MV-4-11 (cell line): ENCODE measurements around the gene UBA3.

Experiments
- DNase-seq: peaks from one replicate; lab custom pipeline; 2025; lab: John Stamatoyannopoulos, UW

The UBA3 gene

DNA sequence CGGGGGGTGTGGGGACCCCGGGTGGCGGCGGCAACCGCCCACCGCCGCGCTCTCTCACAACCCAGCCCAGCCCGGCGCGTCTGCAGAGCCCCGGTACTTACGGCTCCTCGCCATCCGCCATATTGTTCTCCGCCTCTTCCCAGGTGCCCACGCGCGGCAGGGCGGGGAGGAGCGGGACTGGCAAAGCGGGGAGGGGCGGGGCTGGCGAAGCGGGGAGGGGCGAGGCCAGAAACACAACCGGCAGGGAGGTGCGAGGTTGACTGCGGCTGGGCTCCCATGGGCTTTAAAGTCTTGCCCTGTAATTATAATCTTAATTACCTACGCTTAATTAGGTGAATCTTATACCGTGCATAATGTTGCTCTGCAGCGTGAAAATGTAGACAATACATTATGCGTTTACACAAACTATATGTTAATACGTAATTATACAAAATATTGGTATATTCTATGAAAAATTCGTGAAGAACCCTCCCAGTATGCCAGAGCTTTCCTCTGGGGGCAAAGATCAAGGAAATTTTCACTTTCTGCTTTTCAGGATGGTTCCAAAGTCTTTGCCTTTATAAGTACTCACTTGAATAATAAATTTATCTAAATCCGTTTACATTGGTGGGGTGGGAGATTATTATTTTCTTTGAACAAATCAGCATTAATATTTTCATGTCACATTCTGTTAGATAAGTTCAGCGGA lies at the start of gene UBA3:
Gene UBA3, minus strand, starts transcription at position 133 of the 688 bp plus-strand sequence. Its CDS starts 12 bp downstream, at position 121.
- peak; percentile 76 for DNase-seq

DNA sequence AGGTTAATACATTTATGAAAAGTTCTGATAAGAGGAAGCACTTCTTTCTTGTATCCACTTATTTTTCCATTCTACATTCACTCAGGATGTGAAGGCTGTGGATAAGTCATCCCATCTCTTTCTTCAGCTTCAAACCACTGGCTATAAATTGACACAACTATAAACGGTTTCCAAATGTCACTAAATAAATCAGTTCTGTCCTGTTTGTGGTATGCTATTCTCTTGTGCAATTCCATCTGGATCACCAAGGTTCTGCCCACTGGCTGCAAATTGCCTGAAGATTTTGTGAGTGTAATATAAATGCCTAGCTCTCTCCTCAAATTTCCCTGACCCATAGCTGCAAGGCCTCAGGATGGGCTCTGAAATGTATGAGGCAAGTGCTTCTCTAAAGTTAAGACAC lies 49.4 kb upstream of the UBA3 start:
- DNase-seq: no peak

DNA sequence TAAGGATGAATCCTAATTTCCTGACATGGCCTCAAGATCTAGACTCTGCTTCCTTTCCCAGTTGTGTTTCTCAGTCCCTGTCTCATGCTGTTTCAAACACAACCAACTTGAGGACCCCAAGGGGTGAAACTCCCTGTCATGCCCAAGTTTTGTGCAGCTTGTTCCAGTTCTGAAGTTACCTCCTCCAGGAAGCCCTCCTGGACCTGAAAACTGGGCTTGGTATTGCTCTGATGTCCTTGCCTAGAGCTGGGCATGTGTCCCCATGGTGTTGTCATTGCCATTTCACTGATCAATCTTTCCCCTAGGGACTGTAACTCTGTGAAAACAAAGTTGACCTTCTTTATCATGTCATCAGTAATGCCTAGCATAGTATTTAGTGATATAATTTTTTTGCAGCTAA lies 48.3 kb upstream of the UBA3 start:
- DNase-seq: no peak

GRCh38 chr3:69126999-69127398 lies 46.8 kb upstream of the UBA3 start:
- DNase-seq: no peak

DNA sequence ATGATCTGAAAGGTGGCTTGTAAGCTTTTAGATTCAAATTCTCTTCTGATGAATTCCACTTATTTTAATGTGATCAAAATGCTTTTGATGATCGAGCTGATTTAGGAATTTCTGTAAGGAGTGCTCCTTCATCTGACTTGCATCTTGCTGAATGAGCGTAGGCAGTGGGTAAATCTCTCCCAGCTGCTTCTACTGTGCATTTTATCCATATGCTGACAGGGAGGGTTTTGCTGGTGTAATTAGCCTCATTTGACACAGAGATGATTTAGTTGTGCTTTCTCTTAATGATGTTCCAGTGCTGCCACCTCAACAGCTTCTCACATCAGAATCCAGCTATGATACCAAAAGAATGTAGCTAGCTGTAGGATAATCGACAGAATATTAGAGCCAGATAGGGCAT lies 46.1 kb upstream of the UBA3 start:
- no peak for DNase-seq

- DNase-seq: no peak
Measured at GRCh38 chr3:69122403-69122802, 42.2 kb upstream of the UBA3 start, which contains the start of gene LMOD3. Gene LMOD3 (minus strand): TSS chr3:69122595. CDS start chr3:69122386, 209 bp downstream.

GRCh38 chr3:69121950-69122349 lies 41.8 kb upstream of the UBA3 start:
- DNase-seq: no peak

GRCh38 chr3:69121513-69121912 lies 41.3 kb upstream of the UBA3 start:
- no peak for DNase-seq

GRCh38 chr3:69120879-69121464 lies 40.8 kb upstream of the UBA3 start:
- peak; percentile 35 for DNase-seq

DNA sequence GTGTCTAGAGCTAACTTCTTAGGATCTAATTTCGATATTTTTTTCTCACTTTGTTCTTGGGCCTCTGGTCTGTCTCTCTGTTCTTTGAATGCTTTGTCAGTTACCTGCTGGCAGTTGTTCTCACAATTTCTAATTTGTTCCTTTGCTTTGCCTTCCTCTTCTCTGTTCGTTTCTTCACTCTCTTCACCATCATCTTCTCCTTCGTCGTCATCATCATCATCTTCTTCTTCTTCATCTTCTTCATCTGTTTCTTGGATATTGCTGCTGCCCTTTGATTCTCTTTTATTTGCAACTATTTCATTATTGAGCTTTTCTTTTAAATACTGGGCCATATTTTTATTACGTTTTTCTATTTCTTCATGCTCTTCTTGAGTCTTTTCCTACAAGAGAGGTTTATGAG lies 39.5 kb upstream of the UBA3 start:
- no peak for DNase-seq

DNA sequence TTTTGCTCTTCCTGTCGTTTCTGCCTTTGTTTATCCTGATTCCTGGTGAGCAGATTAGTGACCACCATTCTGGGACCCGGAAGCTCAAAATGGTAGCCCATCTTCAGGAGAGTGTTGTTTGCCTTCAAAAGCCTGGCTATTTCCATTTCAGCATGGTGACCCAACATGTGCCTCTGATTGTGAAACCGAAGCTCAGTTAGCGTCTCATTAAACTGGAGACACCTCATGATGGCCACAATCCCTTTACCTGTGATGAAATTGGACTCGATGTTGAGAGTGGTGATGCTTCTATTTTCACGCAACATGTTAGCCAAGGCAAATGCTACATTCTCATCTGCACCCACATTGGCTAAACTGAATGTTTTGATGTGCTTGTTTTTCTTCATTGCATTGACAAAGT lies 39.0 kb upstream of the UBA3 start:
- DNase-seq: no peak

- DNase-seq: no peak
Measured at GRCh38 chr3:69118555-69118954, 38.4 kb upstream of the UBA3 start.

DNA sequence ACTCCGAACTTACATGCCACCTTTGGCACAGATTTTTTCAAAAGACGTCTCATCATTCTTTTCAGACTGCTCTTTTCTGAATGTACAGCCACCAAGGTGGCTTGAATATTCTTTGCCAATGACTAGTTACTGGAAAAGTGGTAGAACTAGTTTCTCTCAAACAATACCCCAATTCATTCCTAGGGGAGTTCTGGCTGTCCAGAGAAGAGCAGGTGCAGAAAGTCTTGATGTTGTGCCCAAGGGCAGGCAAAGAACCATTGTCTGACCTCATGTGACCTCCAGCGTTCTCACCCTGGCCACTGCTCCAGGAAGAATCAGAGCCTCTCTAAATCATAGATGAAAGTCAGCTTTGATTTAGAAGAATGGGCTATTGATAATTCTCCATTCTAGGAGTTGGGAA lies 36.7 kb upstream of the UBA3 start:
- no peak for DNase-seq

GRCh38 chr3:69116162-69116561 lies 36.0 kb upstream of the UBA3 start:
- DNase-seq: no peak

DNA sequence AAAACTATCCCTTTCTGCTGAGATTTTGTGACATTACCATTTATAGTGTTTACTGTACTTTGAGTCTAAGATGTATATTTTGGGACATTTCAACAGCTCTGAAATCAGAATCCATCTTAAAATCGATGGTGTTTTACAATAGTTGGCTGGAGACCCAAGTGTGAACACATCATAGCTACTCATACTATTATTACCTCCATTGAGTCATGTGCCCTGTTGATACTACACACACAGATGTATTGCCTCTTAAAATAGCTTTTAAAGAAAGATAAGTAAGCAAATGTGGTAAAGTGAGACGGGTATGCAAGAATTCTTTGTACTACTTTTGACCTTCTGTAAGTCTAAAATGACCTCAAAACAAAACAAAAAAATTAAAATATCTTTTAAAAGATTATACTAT lies 35.6 kb upstream of the UBA3 start:
- no peak for DNase-seq

- no peak for DNase-seq
Measured at GRCh38 chr3:69113536-69113935, 33.4 kb upstream of the UBA3 start.

DNA sequence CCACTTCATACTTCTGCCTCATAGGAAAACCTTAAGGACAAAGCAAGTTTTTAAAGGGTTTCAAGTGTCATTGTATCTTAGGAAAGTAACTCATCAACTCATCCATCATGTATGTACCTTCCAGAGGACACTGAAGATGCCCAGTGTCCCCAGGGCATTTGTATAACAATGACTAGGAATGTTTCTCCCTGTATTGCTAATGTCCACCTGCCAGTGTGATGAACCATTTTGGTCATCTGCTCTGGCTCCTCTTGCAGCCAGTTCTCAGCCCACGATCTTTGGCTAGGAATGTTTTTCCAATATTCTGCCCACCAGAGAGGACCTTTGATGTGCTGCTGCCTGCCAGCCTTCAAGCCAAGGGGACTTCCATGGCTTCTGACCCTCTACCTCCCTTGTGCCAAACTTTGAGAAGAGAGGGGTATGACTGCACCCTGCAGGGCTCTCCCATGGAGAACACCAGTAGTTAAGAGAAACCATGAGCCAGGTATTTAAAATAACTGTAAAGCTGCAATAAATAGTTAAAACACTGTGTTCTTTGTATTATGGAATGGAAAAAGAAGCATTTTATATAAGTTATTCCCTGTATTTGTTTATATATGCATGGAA lies 30.9 kb upstream of the UBA3 start:
- DNase-seq: no peak

- DNase-seq: no peak
Measured at GRCh38 chr3:69108811-69109210, 28.6 kb upstream of the UBA3 start.

- no peak for DNase-seq
Measured at GRCh38 chr3:69107841-69108240, 27.7 kb upstream of the UBA3 start.

GRCh38 chr3:69105320-69105719 lies 25.2 kb upstream of the UBA3 start:
- DNase-seq: no peak

- DNase-seq: no peak
Measured at GRCh38 chr3:69104586-69104985, 24.4 kb upstream of the UBA3 start.

DNA sequence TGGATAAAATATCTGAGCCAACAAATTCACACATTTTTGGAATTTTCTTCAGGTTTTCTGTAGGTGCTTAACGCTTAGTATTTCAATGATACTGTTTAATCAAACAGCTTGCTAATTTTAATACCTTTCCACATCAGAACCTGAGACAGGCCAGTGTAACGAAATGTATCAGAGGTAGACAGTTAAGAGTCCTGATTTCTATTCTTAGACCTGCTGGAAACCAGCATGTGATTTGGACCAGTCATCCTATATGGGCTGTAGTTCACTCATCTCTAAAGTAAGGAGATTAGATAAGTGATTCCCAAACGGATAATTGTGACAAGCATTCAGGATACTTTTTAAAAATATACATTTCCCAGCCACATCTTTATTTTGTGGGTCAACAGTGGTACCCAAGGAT lies 23.0 kb upstream of the UBA3 start:
- DNase-seq: no peak

- DNase-seq: no peak
Measured at GRCh38 chr3:69102384-69102783, 22.2 kb upstream of the UBA3 start.

GRCh38 chr3:69099576-69099975 lies 19.4 kb upstream of the UBA3 start:
- no peak for DNase-seq
